HFFc6 (cell line): Measurements from ENCODE around the gene PEX10. TPM values are rescaled to one million over a fixed set of nuclear protein-coding genes. Genes with fewer than 3 reads are reported as not detected.
A peak's percentile ranks its signal among the peaks of the same experiment; 100 is the strongest.
"Not testable (repeated sequence)": the region's sequence is repeated elsewhere in the genome, so short reads cannot be mapped to it uniquely, and the experiment has no call there.

Source experiments
- DNase-seq: peaks from one replicate; pipeline ENCODE4 v3.0.0-alpha.2; 2018
- H3K27ac Mint-ChIP-seq: 2 replicates; pipeline ENCODE4 v1.8.0; 2020; ENCODE audit warnings: mild to moderate bottlenecking, mixed read lengths
- H3K27me3 Mint-ChIP-seq: 2 replicates; pipeline ENCODE4 v1.8.0; 2021; ENCODE audit warnings: mild to moderate bottlenecking, moderate library complexity, mixed read lengths; ENCODE audit not compliant: insufficient read depth
- H3K36me3 Mint-ChIP-seq: 2 replicates; pipeline ENCODE4 v1.8.0; 2021; ENCODE audit warnings: low read depth, mixed read lengths
- H3K4me1 Mint-ChIP-seq: 2 replicates; pipeline ENCODE4 v1.8.0; 2020; ENCODE audit warnings: low read depth, mixed read lengths
- H3K4me3 Mint-ChIP-seq: 2 replicates; pipeline ENCODE4 v1.8.0; 2020; ENCODE audit warnings: mild to moderate bottlenecking, moderate library complexity, mixed read lengths
- H3K9me3 Mint-ChIP-seq: 2 replicates; pipeline ENCODE4 v1.8.0; 2020; ENCODE audit warnings: mild to moderate bottlenecking, mixed read lengths
- CTCF ChIP-seq: fragments of 200-600 bp; sonication (generic); IDR thresholded peaks from 2 replicates; pipeline ENCODE4 v1.5.0; 2021; ENCODE audit warnings: antibody characterized with exemption, mild to moderate bottlenecking
- long read RNA-seq: library from polyadenylated mRNA; unstranded; transcript quantifications from one replicate; pipeline ENCODE4 v2.0.0, GENCODE V29; 2019
- total RNA-seq, 6 experiments: library from RNA; stranded (reverse); fragmentation: NEBNext Ultra II Directional; extraction: Animal tissue kit (Norgen Biotek cat#: 25700); gene quantifications; 2 replicates in 1 of 6; 3 replicates in 5 of 6; pipeline ENCODE4 v1.2.3, GENCODE V29; 2021

Gene PEX10
- total RNA-seq = 10 to 100 TPM; 25.4 to 29.8 (median 26.4) TPM
- long read RNA-seq, transcript PEX10-202 (6 exons, 1,997 nt) = major isoform, 47 of 65 reads
- long read RNA-seq, partial matches to known transcripts = 3 of 65 reads
- long read RNA-seq, other reads (novel, unspliced or antisense) = 15 of 65 reads

DNA sequence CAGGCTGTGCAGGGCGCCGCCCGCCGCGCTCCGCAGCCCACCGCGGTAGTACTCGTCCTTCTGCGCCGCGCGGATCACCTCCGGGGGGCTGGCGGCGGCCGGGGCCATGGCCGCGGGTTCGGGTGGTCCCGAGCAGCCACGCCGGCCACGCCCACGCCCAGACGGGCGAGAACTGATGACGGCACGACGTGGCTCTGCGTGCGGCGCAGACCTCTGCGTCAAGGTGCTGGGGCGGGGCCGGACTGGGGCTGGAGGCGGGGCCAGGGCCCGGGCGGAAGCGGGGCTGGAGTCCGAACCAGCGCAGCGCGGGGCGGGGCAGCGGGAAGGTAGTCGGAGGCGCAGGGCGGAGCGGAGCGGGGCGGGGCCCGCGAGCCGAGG, at the start of gene PEX10:
Gene PEX10 (minus strand): TSS at position 170 of the 378 bp plus-strand sequence. CDS start 62 bp downstream, at position 108.
- Mint-ChIP-seq H3K27me3 (peaks cover 3% of the 10 kb centered on the region), H3K36me3 (no peaks in the 10 kb centered on the region; the same call in 1 of the 2 replicates), H3K4me1 (peaks cover 12% of the 10 kb centered on the region), H3K9me3 (no peaks in the 10 kb centered on the region), H3K27ac (peak within 1 kb of the TSS; percentile 64), H3K4me3 (peak within 1 kb of the TSS; percentile 90)
- no peak for TF ChIP-seq CTCF
- DNase-seq = peak; percentile 93

- H3K4me1 Mint-ChIP-seq = no peaks in the 10 kb centered on the region
- DNase-seq = no peak
- H3K27ac Mint-ChIP-seq = no peak overlapping the region
- no peak overlapping the region for H3K4me3 Mint-ChIP-seq
- H3K27me3 Mint-ChIP-seq = peaks cover 30% of the 10 kb centered on the region
- no peaks in the 10 kb centered on the region for H3K36me3 Mint-ChIP-seq
- no peaks in the 10 kb centered on the region for H3K9me3 Mint-ChIP-seq
- no peak for TF ChIP-seq CTCF
Measured at GRCh38 chr1:2460996-2461751, 48.8 kb upstream of the PEX10 start.

DNA sequence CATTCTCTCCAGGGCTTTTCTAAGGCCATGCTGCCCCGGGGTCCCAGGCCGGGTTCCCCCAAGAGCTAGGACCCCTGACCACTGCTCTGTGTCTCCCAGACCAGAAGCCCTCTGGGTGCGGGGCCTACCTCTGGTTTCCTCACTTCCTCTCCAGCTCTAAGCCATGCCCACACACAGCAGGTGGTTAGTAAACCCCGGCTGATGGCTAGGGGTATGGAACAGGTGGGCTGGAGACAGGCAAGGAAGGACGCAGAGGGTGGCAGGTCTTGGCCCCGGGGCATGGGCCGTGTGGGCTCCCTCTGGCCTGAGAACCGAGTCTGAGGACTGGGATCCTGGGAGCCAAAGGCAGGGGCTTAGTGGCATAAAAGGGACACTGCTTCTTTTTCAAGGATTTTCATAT, 47.8 kb upstream of the PEX10 start:
- H3K36me3 Mint-ChIP-seq = no peaks in the 10 kb centered on the region

GRCh38 chr1:2459757-2460156, 47.4 kb upstream of the PEX10 start:
- no peak for DNase-seq
- no peak overlapping the region for H3K27ac Mint-ChIP-seq
- H3K4me3 Mint-ChIP-seq = no peak overlapping the region
- H3K4me1 Mint-ChIP-seq = no peaks in the 10 kb centered on the region
- no peaks in the 10 kb centered on the region for H3K36me3 Mint-ChIP-seq
- TF ChIP-seq CTCF = peak; percentile 22; the same call in 1 of the 2 replicates
- peaks cover 26% of the 10 kb centered on the region for H3K27me3 Mint-ChIP-seq
- no peaks in the 10 kb centered on the region for H3K9me3 Mint-ChIP-seq

More for the DNA sequence above, 47.8 kb upstream of the PEX10 start:
- Mint-ChIP-seq H3K4me3 (no peak overlapping the region), H3K9me3 (no peaks in the 10 kb centered on the region), H3K27ac (no peak overlapping the region), H3K4me1 (no peaks in the 10 kb centered on the region), H3K27me3 (peaks cover 27% of the 10 kb centered on the region)
- TF ChIP-seq CTCF = no peak
- no peak for DNase-seq

- H3K27me3 Mint-ChIP-seq = peaks cover 20% of the 10 kb centered on the region
Measured at GRCh38 chr1:2459102-2459753, 46.9 kb upstream of the PEX10 start.

GRCh38 chr1:2458687-2459086, 46.3 kb upstream of the PEX10 start:
- no peak overlapping the region for H3K4me3 Mint-ChIP-seq
- H3K27ac Mint-ChIP-seq = no peak overlapping the region

More at GRCh38 chr1:2459102-2459753, 46.9 kb upstream of the PEX10 start:
- H3K4me3 Mint-ChIP-seq, DNase-seq, H3K36me3 Mint-ChIP-seq, H3K4me1 Mint-ChIP-seq, H3K9me3 Mint-ChIP-seq, H3K27ac Mint-ChIP-seq: not testable (repeated sequence)

More at GRCh38 chr1:2458687-2459086, 46.3 kb upstream of the PEX10 start:
- H3K27me3 Mint-ChIP-seq = peaks cover 16% of the 10 kb centered on the region
- no peak for DNase-seq
- no peaks in the 10 kb centered on the region for H3K36me3 Mint-ChIP-seq
- no peaks in the 10 kb centered on the region for H3K4me1 Mint-ChIP-seq
- no peak for TF ChIP-seq CTCF
- H3K9me3 Mint-ChIP-seq = no peaks in the 10 kb centered on the region
